Measurements from ENCODE around the gene SLC34A3.

The SLC34A3 gene

GRCh38 chr9:137265496-137266161 is 34.9 kb downstream of the SLC34A3 start:
- H3K14ac ChIP-seq (ENCODE audit: low read length): no peak overlapping the region
- no peak overlapping the region for H3K27ac ChIP-seq (ENCODE audit: low read depth, low read length)
- H2AFZ ChIP-seq (ENCODE audit: insufficient read depth, low read length, poor library complexity): no peak overlapping the region
- no peak overlapping the region for H4K91ac ChIP-seq (ENCODE audit: low read depth, low read length)
- no peak for DNase-seq
- no peak overlapping the region for H3K4me3 ChIP-seq (ENCODE audit: low read depth, low read length)
- H4K12ac ChIP-seq (ENCODE audit: low read depth, low read length): peak overlapping the region; percentile 39
- no peak overlapping the region for H2BK5ac ChIP-seq (ENCODE audit: low read depth, low read length, poor library complexity)
- H3K79me1 ChIP-seq (ENCODE audit: low read length): no peaks in the 10 kb centered on the region
- no peak overlapping the region for H3K4me2 ChIP-seq (ENCODE audit: low read length)
- no peak overlapping the region for H3K9ac ChIP-seq (ENCODE audit: low read length)
- no peak overlapping the region for H3K23ac ChIP-seq (ENCODE audit: low read length)
- H3K79me2 ChIP-seq (ENCODE audit: control insufficient read depth, insufficient read depth, low read length, poor library complexity): no peaks in the 10 kb centered on the region
- H3K4ac ChIP-seq (ENCODE audit: low read depth, low read length): no peak overlapping the region
- H2BK120ac ChIP-seq (ENCODE audit: insufficient read depth, low read length, poor library complexity): no peak overlapping the region
- no peak overlapping the region for H4K8ac ChIP-seq (ENCODE audit: low read depth, low read length)
- H3K4me1 ChIP-seq (ENCODE audit: control insufficient read depth in 1 of 2, insufficient read depth in 2 of 2, low read length in 2 of 2): no peaks in the 10 kb centered on the region
- whole genome bisulfite sequencing (ENCODE audit: extremely low coverage, insufficient coverage, insufficient read length): no CpG with 5 or more reads among the region's 29 CpGs
- H2AK5ac ChIP-seq (ENCODE audit: low read length): no peak overlapping the region
- peaks cover 61 to 63% of the 10 kb centered on the region in 2 experiments for H3K36me3 ChIP-seq (ENCODE audit: control insufficient read depth in 1 of 2, insufficient read depth in 2 of 2, low read length in 2 of 2)
- H3K27me3 ChIP-seq (ENCODE audit: insufficient read depth, low read length): no peaks in the 10 kb centered on the region
- no peaks in the 10 kb centered on the region for H3K9me3 ChIP-seq (ENCODE audit: insufficient read depth, low read depth, low read length)
- H3K18ac ChIP-seq (ENCODE audit: low read length): no peak overlapping the region
- no peak overlapping the region for H2BK12ac ChIP-seq (ENCODE audit: low read length)

- H2BK5ac ChIP-seq (ENCODE audit: low read depth, low read length, poor library complexity): no peak overlapping the region
- no peak overlapping the region for H3K4ac ChIP-seq (ENCODE audit: low read depth, low read length)
- no peak overlapping the region for H3K4me2 ChIP-seq (ENCODE audit: low read length)
- H2BK12ac ChIP-seq (ENCODE audit: low read length): no peak overlapping the region
- no peak overlapping the region for H2AFZ ChIP-seq (ENCODE audit: insufficient read depth, low read length, poor library complexity)
- no peak overlapping the region for H3K18ac ChIP-seq (ENCODE audit: low read length)
- no peak overlapping the region for H3K27ac ChIP-seq (ENCODE audit: low read depth, low read length)
- no peak overlapping the region for H2AK5ac ChIP-seq (ENCODE audit: low read length)
- H3K23ac ChIP-seq (ENCODE audit: low read length): no peak overlapping the region
- DNase-seq: no peak
- H2BK120ac ChIP-seq (ENCODE audit: insufficient read depth, low read length, poor library complexity): no peak overlapping the region
- H3K4me3 ChIP-seq (ENCODE audit: low read depth, low read length): no peak overlapping the region
- H4K91ac ChIP-seq (ENCODE audit: low read depth, low read length): no peak overlapping the region
- H4K12ac ChIP-seq (ENCODE audit: low read depth, low read length): no peak overlapping the region
- H3K9ac ChIP-seq (ENCODE audit: low read length): no peak overlapping the region
- H4K8ac ChIP-seq (ENCODE audit: low read depth, low read length): no peak overlapping the region
- H3K4me1 ChIP-seq (ENCODE audit: control insufficient read depth in 1 of 2, insufficient read depth in 2 of 2, low read length in 2 of 2): no peaks in the 10 kb centered on the region
- WGBS (ENCODE audit: extremely low coverage, insufficient coverage, insufficient read length): no CpG with 5 or more reads among the region's 15 CpGs
- H3K14ac ChIP-seq (ENCODE audit: low read length): no peak overlapping the region
- no peaks in the 10 kb centered on the region for H3K9me3 ChIP-seq (ENCODE audit: insufficient read depth, low read depth, low read length)
- H3K36me3 ChIP-seq (ENCODE audit: control insufficient read depth in 1 of 2, insufficient read depth in 2 of 2, low read length in 2 of 2): peaks cover 66 to 69% of the 10 kb centered on the region in 2 experiments
- no peaks in the 10 kb centered on the region for H3K79me2 ChIP-seq (ENCODE audit: control insufficient read depth, insufficient read depth, low read length, poor library complexity)
- H3K27me3 ChIP-seq (ENCODE audit: insufficient read depth, low read length): no peaks in the 10 kb centered on the region
- H3K79me1 ChIP-seq (ENCODE audit: low read length): no peaks in the 10 kb centered on the region
Measured at GRCh38 chr9:137266162-137266527, 35.4 kb downstream of the SLC34A3 start.

GRCh38 chr9:137266585-137267453 is 36.1 kb downstream of the SLC34A3 start:
- Histone ChIP-seq H3K36me3 (ENCODE audit: control insufficient read depth in 1 of 2, insufficient read depth in 2 of 2, low read length in 2 of 2) (peaks cover 70 to 74% of the 10 kb centered on the region in 2 experiments), H2AK5ac (ENCODE audit: low read length) (no peak overlapping the region), H4K12ac (ENCODE audit: low read depth, low read length) (no peak overlapping the region), H3K79me1 (ENCODE audit: low read length) (no peaks in the 10 kb centered on the region), H4K8ac (ENCODE audit: low read depth, low read length) (no peak overlapping the region), H2BK12ac (ENCODE audit: low read length) (no peak overlapping the region), H3K18ac (ENCODE audit: low read length) (no peak overlapping the region), H3K9me3 (ENCODE audit: insufficient read depth, low read depth, low read length) (no peaks in the 10 kb centered on the region), H2AFZ (ENCODE audit: insufficient read depth, low read length, poor library complexity) (no peak overlapping the region), H3K27ac (ENCODE audit: low read depth, low read length) (no peak overlapping the region), H3K9ac (ENCODE audit: low read length) (no peak overlapping the region), H2BK120ac (ENCODE audit: insufficient read depth, low read length, poor library complexity) (no peak overlapping the region), H3K14ac (ENCODE audit: low read length) (no peak overlapping the region), H3K79me2 (ENCODE audit: control insufficient read depth, insufficient read depth, low read length, poor library complexity) (no peaks in the 10 kb centered on the region), H3K4ac (ENCODE audit: low read depth, low read length) (no peak overlapping the region), H3K23ac (ENCODE audit: low read length) (no peak overlapping the region), H3K27me3 (ENCODE audit: insufficient read depth, low read length) (no peaks in the 10 kb centered on the region), H4K91ac (ENCODE audit: low read depth, low read length) (no peak overlapping the region), H2BK5ac (ENCODE audit: low read depth, low read length, poor library complexity) (no peak overlapping the region), H3K4me1 (ENCODE audit: control insufficient read depth in 1 of 2, insufficient read depth in 2 of 2, low read length in 2 of 2) (no peaks in the 10 kb centered on the region), H3K4me2 (ENCODE audit: low read length) (no peak overlapping the region), H3K4me3 (ENCODE audit: low read depth, low read length) (no peak overlapping the region)
- no CpG with 5 or more reads among the region's 34 CpGs for WGBS (ENCODE audit: extremely low coverage, insufficient coverage, insufficient read length)
- no peak for DNase-seq

- Histone ChIP-seq H3K4me3 (ENCODE audit: low read depth, low read length) (no peak overlapping the region), H2AFZ (ENCODE audit: insufficient read depth, low read length, poor library complexity) (no peak overlapping the region), H3K27ac (ENCODE audit: low read depth, low read length) (no peak overlapping the region), H4K12ac (ENCODE audit: low read depth, low read length) (no peak overlapping the region), H3K18ac (ENCODE audit: low read length) (no peak overlapping the region), H3K79me1 (ENCODE audit: low read length) (no peaks in the 10 kb centered on the region), H4K91ac (ENCODE audit: low read depth, low read length) (no peak overlapping the region), H3K9ac (ENCODE audit: low read length) (no peak overlapping the region), H3K4me1 (ENCODE audit: control insufficient read depth in 1 of 2, insufficient read depth in 2 of 2, low read length in 2 of 2) (no peaks in the 10 kb centered on the region), H3K14ac (ENCODE audit: low read length) (no peak overlapping the region), H3K79me2 (ENCODE audit: control insufficient read depth, insufficient read depth, low read length, poor library complexity) (no peaks in the 10 kb centered on the region), H2BK12ac (ENCODE audit: low read length) (no peak overlapping the region), H3K27me3 (ENCODE audit: insufficient read depth, low read length) (no peaks in the 10 kb centered on the region), H3K4ac (ENCODE audit: low read depth, low read length) (no peak overlapping the region), H2BK5ac (ENCODE audit: low read depth, low read length, poor library complexity) (no peak overlapping the region), H2BK120ac (ENCODE audit: insufficient read depth, low read length, poor library complexity) (no peak overlapping the region), H3K4me2 (ENCODE audit: low read length) (no peak overlapping the region), H3K9me3 (ENCODE audit: insufficient read depth, low read depth, low read length) (no peaks in the 10 kb centered on the region), H2AK5ac (ENCODE audit: low read length) (no peak overlapping the region), H3K36me3 (ENCODE audit: control insufficient read depth in 1 of 2, insufficient read depth in 2 of 2, low read length in 2 of 2) (peaks cover 80 to 83% of the 10 kb centered on the region in 2 experiments), H4K8ac (ENCODE audit: low read depth, low read length) (no peak overlapping the region), H3K23ac (ENCODE audit: low read length) (no peak overlapping the region)
- DNase-seq: no peak
- WGBS (ENCODE audit: extremely low coverage, insufficient coverage, insufficient read length): no CpG with 5 or more reads among the region's 6 CpGs
Measured at GRCh38 chr9:137267933-137268355, 37.2 kb downstream of the SLC34A3 start.

Data from trophoblast cell (in vitro differentiated cells and primary cell).